HL-60/S4 (cell line): ENCODE measurements around the gene RETREG2.

Experiments used
- in situ Hi-C: fragments of 300-500 bp; cut with MboI; formaldehyde crosslinking; loops from 2 replicates; pipeline ENCODE4 v1.14.3; 2022; ENCODE audit warnings: low sequenced_read_pairs

RETREG2 gene

GRCh38 chr2:219177552-219178376 is at the start of gene RETREG2:
Gene RETREG2, plus strand, starts transcription at chr2:219178275. Its CDS starts 78 bp downstream, at chr2:219178353.
- in situ Hi-C loops = loop anchor here (10.0 kb wide), 1 partner anchor 117 kb away; no protein-coding TSS in a partner anchor

GRCh38 chr2:219128396-219128795 is 49.7 kb upstream of the RETREG2 start:
- in situ Hi-C loops = no loop called here

GRCh38 chr2:219129589-219129988 is 48.5 kb upstream of the RETREG2 start:
- in situ Hi-C loops = no loop called here

GRCh38 chr2:219131327-219131726 is 46.7 kb upstream of the RETREG2 start:
- in situ Hi-C loops = no loop called here

- in situ Hi-C loops = no loop called here
Measured at GRCh38 chr2:219131744-219132143, 46.3 kb upstream of the RETREG2 start.

- in situ Hi-C loops = no loop called here
Measured at GRCh38 chr2:219133976-219134375, 44.1 kb upstream of the RETREG2 start.

- in situ Hi-C loops = no loop called here
Measured at GRCh38 chr2:219140722-219141121, 37.4 kb upstream of the RETREG2 start.

GRCh38 chr2:219142329-219142728 is 35.7 kb upstream of the RETREG2 start:
- in situ Hi-C loops = no loop called here

- in situ Hi-C loops = loop anchor here (10.0 kb wide), 1 partner anchor 95 kb away; no protein-coding TSS in a partner anchor
Measured at GRCh38 chr2:219149667-219150066, 28.4 kb upstream of the RETREG2 start.

GRCh38 chr2:219155054-219155644 is 22.9 kb upstream of the RETREG2 start:
- in situ Hi-C loops = loop anchor here (10.0 kb wide), 1 partner anchor 100 kb away; no protein-coding TSS in a partner anchor

- in situ Hi-C loops = loop anchor here (10.0 kb wide), 1 partner anchor 103 kb away; no protein-coding TSS in a partner anchor
Measured at GRCh38 chr2:219157396-219157795, 20.7 kb upstream of the RETREG2 start.

GRCh38 chr2:219158025-219158424 is 20.1 kb upstream of the RETREG2 start:
- in situ Hi-C loops = loop anchor here (10.0 kb wide), 1 partner anchor 103 kb away; no protein-coding TSS in a partner anchor

GRCh38 chr2:219158586-219158985 is 19.5 kb upstream of the RETREG2 start:
- in situ Hi-C loops = loop anchor here (10.0 kb wide), 1 partner anchor 104 kb away; no protein-coding TSS in a partner anchor

- in situ Hi-C loops = loop anchor here (10.0 kb wide), 3 partner anchors 55 to 115 kb away; partner anchors contain the start of genes ABCB6 and DNAJB2
Measured at GRCh38 chr2:219159771-219160185, 18.3 kb upstream of the RETREG2 start.

GRCh38 chr2:219160186-219161017 is 17.7 kb upstream of the RETREG2 start, which contains the start of gene NHEJ1:
Gene NHEJ1, minus strand, starts transcription at chr2:219160815. Its CDS starts 2,453 bp downstream, at chr2:219158362.
- in situ Hi-C loops = loop anchor here (10.0 kb wide), 2 partner anchors 54 to 114 kb away; partner anchors contain the start of genes ABCB6 and DNAJB2

- in situ Hi-C loops = loop anchor here (10.0 kb wide), 2 partner anchors 54 to 114 kb away; partner anchors contain the start of genes ABCB6 and DNAJB2
Measured at GRCh38 chr2:219161097-219161496, 17.0 kb upstream of the RETREG2 start.

- in situ Hi-C loops = loop anchor here (10.0 kb wide), 2 partner anchors 52 to 112 kb away; partner anchors contain the start of genes ABCB6 and DNAJB2
Measured at GRCh38 chr2:219163156-219163555, 14.9 kb upstream of the RETREG2 start.

- in situ Hi-C loops = loop anchor here (10.0 kb wide), 2 partner anchors 50 to 110 kb away; partner anchors contain the start of genes ABCB6 and DNAJB2
Measured at GRCh38 chr2:219165058-219165911, 12.8 kb upstream of the RETREG2 start.

GRCh38 chr2:219167997-219168396 is 10.1 kb upstream of the RETREG2 start:
- in situ Hi-C loops = loop anchor here (10.0 kb wide), 2 partner anchors 47 to 107 kb away; partner anchors contain the start of genes ABCB6 and DNAJB2
